Measurements from ENCODE around the gene CDC40. TPM values are rescaled to one million over a fixed set of nuclear protein-coding genes. Genes with fewer than 3 reads are reported as not detected.

The CDC40 gene
- total and polyA plus RNA-seq, 9 of the 15 experiments (the other 6 are each of a cell fraction or from before 2014, with no cell fraction given): 9.7 to 26.3 (median 15.7) TPM

DNA sequence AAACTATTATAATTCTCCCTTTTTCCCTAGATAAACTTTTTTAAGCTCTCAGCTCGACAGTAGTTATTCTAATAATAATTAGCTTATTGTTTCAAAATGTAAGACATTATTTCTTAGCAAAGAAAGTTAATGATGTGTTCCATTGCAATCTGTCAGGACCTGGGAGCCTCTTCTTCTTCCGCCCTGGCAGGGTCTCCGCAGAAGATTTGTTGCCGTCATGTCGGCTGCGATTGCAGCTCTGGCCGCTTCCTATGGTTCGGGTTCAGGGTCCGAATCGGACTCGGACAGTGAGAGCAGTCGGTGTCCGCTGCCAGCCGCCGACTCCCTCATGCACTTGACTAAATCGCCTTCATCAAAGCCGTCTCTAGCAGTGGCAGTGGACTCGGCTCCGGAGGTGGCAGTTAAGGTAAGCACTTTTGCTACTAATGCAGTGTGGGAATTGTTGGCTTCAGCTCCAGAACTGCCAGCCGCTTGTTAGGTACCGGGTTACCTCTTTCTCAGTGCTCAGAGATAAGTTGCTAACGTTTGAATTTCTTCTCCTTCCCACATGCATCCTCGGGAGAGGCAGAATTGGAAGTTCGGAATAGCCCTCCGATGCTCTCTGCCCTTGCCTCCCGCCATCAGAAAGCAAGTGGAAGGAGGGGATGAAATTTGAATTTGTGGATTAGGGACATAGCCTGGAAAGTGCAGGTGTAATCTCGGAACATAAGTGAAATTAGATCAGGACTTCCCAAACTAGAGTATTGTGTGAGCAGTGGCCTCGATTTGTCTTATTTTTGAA lies at the start of gene CDC40 (continued):
- peak; percentile 42 for TF ChIP-seq TAF1 (IDR thresholded peaks at IDR 0.05; ENCODE audit: control insufficient read depth, extremely low read depth, insufficient read depth, low read length, severe bottlenecking)
- TF ChIP-seq FOXA3 (CRISPR knock-in tag; conservative IDR thresholded peaks at IDR 0.05 in 1 of 2, IDR thresholded peaks at IDR 0.05 in 1 of 2): 0 out of 4 replicates have a peak, but pooled peaks of 1 of the 2 experiments have one; percentile 41
- TF ChIP-seq, protein P1, sequence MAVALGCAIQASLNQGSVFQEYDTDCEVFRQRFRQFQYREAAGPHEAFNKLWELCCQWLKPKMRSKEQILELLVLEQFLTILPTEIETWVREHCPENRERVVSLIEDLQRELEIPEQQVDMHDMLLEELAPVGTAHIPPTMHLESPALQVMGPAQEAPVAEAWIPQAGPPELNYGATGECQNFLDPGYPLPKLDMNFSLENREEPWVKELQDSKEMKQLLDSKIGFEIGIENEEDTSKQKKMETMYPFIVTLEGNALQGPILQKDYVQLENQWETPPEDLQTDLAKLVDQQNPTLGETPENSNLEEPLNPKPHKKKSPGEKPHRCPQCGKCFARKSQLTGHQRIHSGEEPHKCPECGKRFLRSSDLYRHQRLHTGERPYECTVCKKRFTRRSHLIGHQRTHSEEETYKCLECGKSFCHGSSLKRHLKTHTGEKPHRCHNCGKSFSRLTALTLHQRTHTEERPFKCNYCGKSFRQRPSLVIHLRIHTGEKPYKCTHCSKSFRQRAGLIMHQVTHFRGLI (CRISPR knock-in tag; IDR thresholded peaks at IDR 0.05): no peak
- peak; percentile 67 for TF ChIP-seq POLR2B (IDR thresholded peaks at IDR 0.05; ENCODE audit: low read depth, partially characterized antibody)
- TF ChIP-seq ZNF707 (CRISPR knock-in tag; conservative IDR thresholded peaks at IDR 0.05): no peak
- TF ChIP-seq PCBP1 (IDR thresholded peaks at IDR 0.05; ENCODE audit: low read depth, low read length, poor library complexity, severe bottlenecking): no peak
- peak; percentile 54; the same call in 1 of the 2 replicates for TF ChIP-seq FOXP1 (CRISPR knock-in tag; IDR thresholded peaks at IDR 0.05)
- TF ChIP-seq, protein P2, sequence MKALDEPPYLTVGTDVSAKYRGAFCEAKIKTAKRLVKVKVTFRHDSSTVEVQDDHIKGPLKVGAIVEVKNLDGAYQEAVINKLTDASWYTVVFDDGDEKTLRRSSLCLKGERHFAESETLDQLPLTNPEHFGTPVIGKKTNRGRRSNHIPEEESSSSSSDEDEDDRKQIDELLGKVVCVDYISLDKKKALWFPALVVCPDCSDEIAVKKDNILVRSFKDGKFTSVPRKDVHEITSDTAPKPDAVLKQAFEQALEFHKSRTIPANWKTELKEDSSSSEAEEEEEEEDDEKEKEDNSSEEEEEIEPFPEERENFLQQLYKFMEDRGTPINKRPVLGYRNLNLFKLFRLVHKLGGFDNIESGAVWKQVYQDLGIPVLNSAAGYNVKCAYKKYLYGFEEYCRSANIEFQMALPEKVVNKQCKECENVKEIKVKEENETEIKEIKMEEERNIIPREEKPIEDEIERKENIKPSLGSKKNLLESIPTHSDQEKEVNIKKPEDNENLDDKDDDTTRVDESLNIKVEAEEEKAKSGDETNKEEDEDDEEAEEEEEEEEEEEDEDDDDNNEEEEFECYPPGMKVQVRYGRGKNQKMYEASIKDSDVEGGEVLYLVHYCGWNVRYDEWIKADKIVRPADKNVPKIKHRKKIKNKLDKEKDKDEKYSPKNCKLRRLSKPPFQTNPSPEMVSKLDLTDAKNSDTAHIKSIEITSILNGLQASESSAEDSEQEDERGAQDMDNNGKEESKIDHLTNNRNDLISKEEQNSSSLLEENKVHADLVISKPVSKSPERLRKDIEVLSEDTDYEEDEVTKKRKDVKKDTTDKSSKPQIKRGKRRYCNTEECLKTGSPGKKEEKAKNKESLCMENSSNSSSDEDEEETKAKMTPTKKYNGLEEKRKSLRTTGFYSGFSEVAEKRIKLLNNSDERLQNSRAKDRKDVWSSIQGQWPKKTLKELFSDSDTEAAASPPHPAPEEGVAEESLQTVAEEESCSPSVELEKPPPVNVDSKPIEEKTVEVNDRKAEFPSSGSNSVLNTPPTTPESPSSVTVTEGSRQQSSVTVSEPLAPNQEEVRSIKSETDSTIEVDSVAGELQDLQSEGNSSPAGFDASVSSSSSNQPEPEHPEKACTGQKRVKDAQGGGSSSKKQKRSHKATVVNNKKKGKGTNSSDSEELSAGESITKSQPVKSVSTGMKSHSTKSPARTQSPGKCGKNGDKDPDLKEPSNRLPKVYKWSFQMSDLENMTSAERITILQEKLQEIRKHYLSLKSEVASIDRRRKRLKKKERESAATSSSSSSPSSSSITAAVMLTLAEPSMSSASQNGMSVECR (CRISPR knock-in tag; IDR thresholded peaks at IDR 0.05): no peak
- TF ChIP-seq, protein P3, sequence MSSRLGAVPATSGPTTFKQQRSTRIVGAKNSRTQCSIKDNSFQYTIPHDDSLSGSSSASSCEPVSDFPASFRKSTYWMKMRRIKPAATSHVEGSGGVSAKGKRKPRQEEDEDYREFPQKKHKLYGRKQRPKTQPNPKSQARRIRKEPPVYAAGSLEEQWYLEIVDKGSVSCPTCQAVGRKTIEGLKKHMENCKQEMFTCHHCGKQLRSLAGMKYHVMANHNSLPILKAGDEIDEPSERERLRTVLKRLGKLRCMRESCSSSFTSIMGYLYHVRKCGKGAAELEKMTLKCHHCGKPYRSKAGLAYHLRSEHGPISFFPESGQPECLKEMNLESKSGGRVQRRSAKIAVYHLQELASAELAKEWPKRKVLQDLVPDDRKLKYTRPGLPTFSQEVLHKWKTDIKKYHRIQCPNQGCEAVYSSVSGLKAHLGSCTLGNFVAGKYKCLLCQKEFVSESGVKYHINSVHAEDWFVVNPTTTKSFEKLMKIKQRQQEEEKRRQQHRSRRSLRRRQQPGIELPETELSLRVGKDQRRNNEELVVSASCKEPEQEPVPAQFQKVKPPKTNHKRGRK (tag; IDR thresholded peaks at IDR 0.05): peak; percentile 75
- no peak for TF ChIP-seq SAFB (IDR thresholded peaks at IDR 0.05; ENCODE audit: borderline replicate concordance, low read depth, low read length)
- peak; percentile 80 for TF ChIP-seq EP400 (IDR thresholded peaks at IDR 0.05)
- peak; percentile 77 for TF ChIP-seq KDM5B (IDR thresholded peaks at IDR 0.05; ENCODE audit: insufficient replicate concordance, low read depth, low read length)
- no peak for TF ChIP-seq ZNF445 (CRISPR knock-in tag; IDR thresholded peaks at IDR 0.05; ENCODE audit: low read depth)
- no peak for TF ChIP-seq PHB2 (IDR thresholded peaks at IDR 0.05; ENCODE audit: low read depth)
- TF ChIP-seq, protein P4, sequence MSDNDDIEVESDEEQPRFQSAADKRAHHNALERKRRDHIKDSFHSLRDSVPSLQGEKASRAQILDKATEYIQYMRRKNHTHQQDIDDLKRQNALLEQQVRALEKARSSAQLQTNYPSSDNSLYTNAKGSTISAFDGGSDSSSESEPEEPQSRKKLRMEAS (CRISPR knock-in tag; IDR thresholded peaks at IDR 0.05): 0 out of 2 replicates have a peak, but pooled peaks have one; percentile 32
- TF ChIP-seq MTA3 (IDR thresholded peaks at IDR 0.05; ENCODE audit: borderline replicate concordance): peak; percentile 95
- peak; percentile 56; the same call in 1 of the 2 replicates for TF ChIP-seq PML (IDR thresholded peaks at IDR 0.05; ENCODE audit: low read length)
- peak; percentile 67 for TF ChIP-seq RBFOX2 (IDR thresholded peaks at IDR 0.05; ENCODE audit: low read depth, low read length)
- no peak for TF ChIP-seq ZNF586 (CRISPR knock-in tag; conservative IDR thresholded peaks at IDR 0.05)
